Panc1 (cell line): ENCODE results near the gene FLYWCH1. TPM values are rescaled to one million over a fixed set of nuclear protein-coding genes. Genes with fewer than 3 reads are reported as not detected.

Source experiments
- ATAC-seq: fragments of 200-7000 bp; cut with Tn5 transposase; 2 replicates; pipeline ENCODE4 v1.9.1; 2020; ENCODE audit warnings: mild to moderate bottlenecking, moderate library complexity
- BruUV-seq: library from RNA; stranded (reverse); fragments of 400-500 nt; replicated peaks from 2 replicates; lab custom pipeline; 2021; lab: Mats Ljungman, UMichigan
- CTCF ChIA-PET: fragments of 300-600 bp; sonication (Branson Sonifier 250); formaldehyde crosslinking; loops from one replicate; lab custom pipeline; 2022; ENCODE audit warnings: antibody characterized with exemption; lab: Charles Lee
- POLR2A ChIA-PET: fragments of 300-600 bp; sonication (Branson Sonifier 250); formaldehyde crosslinking; loops from one replicate; lab custom pipeline; 2022; ENCODE audit warnings: antibody characterized with exemption; lab: Charles Lee
- DNase-seq: peaks from one replicate; pipeline ENCODE4 v3.0.0-alpha.2; 2010; ENCODE audit warnings: low read depth, low spot score
- H3K27ac ChIP-seq: 2 replicates; pipeline ENCODE4 v1.5.1; 2011; ENCODE audit warnings: mild to moderate bottlenecking, low read length, inconsistent platforms
- H3K27me3 ChIP-seq: fragments of 200-500 bp; sonication (Bioruptor generic); 2 replicates; pipeline ENCODE4 v1.6.0; 2014; ENCODE audit warnings: low read length, inconsistent platforms; ENCODE audit not compliant: control insufficient read depth, insufficient read depth
- H3K36me3 ChIP-seq: fragments of 200-500 bp; sonication (Bioruptor generic); 2 replicates; pipeline ENCODE4 v1.5.1; 2014; ENCODE audit warnings: inconsistent platforms, mild to moderate bottlenecking, low read length, moderate library complexity; ENCODE audit not compliant: control insufficient read depth, insufficient read depth
- H3K4me1 ChIP-seq: 2 replicates; pipeline ENCODE4 v1.5.1; 2011; ENCODE audit warnings: inconsistent platforms, mild to moderate bottlenecking, low read length, moderate library complexity; ENCODE audit not compliant: control insufficient read depth, insufficient read depth
- H3K4me3 ChIP-seq, 2 experiments: 2 replicates each; pipeline ENCODE4 v1.5.1; 2011 to 2012; ENCODE audit warnings: low read depth in 2 of 2, low read length in 2 of 2, mild to moderate bottlenecking in 2 of 2, inconsistent platforms in 1 of 2, moderate library complexity in 1 of 2
- H3K9me3 ChIP-seq: fragments of 200-500 bp; sonication (Bioruptor generic); 2 replicates; pipeline ENCODE4 v1.5.1; 2014; ENCODE audit warnings: low read depth, mild to moderate bottlenecking, inconsistent platforms, low read length, moderate library complexity; ENCODE audit not compliant: control insufficient read depth, insufficient read depth
- CTCF ChIP-seq: fragments of 450-650 bp; IDR thresholded peaks from 2 replicates; pipeline ENCODE4 v1.5.1; 2017; ENCODE audit warnings: mild to moderate bottlenecking
- POLR2AphosphoS5 ChIP-seq: IDR thresholded peaks from 2 replicates; pipeline ENCODE4 v1.6.1; 2012; ENCODE audit warnings: mild to moderate bottlenecking, low read depth, low read length, moderate library complexity
- REST ChIP-seq, 2 experiments: IDR thresholded peaks; 2 replicates each; pipeline ENCODE4 v1.6.1; 2011 to 2012; ENCODE audit warnings: low read depth in 2 of 2, control low read depth in 1 of 2, low read length in 1 of 2, mild to moderate bottlenecking in 1 of 2, moderate library complexity in 1 of 2; ENCODE audit not compliant: insufficient read depth in 1 of 2
- SIN3A ChIP-seq: IDR thresholded peaks from 2 replicates; pipeline ENCODE4 v1.6.1; 2012; ENCODE audit warnings: low read depth, mild to moderate bottlenecking, low read length, moderate library complexity, borderline replicate concordance; ENCODE audit not compliant: insufficient read depth
- TCF7L2 ChIP-seq: IDR thresholded peaks from 2 replicates; pipeline ENCODE4 v1.6.1; 2011; ENCODE audit warnings: mild to moderate bottlenecking, low read depth, low read length, inconsistent platforms
- in situ Hi-C: cut with HindIII; loops from 2 replicates; pipeline ENCODE4 v1.10.0; 2016; ENCODE audit warnings: low sequenced_read_pairs, low pct_unique_long_range_greater_than_20kb
- intact Hi-C: fragments of 100-400 bp; cut with micrococcal nuclease; formaldehyde crosslinking; loops from one replicate; pipeline ENCODE4 v1.10.0; 2022; ENCODE audit not compliant: unreplicated experiment
- total RNA-seq: library from RNA; stranded (reverse); gene quantifications from one replicate; pipeline ENCODE4 v1.2.1, GENCODE V29; 2021; ENCODE audit not compliant: unreplicated experiment

FLYWCH1 gene
- total RNA-seq, 1 experiment from 2014 or later = 67.9 TPM

GRCh38 chr16:2867987-2868789, 43.5 kb upstream of the FLYWCH1 start:
- CTCF ChIA-PET = interaction anchor here (0.6 to 1.8 kb wide), 8 partner anchors 10 to 47 kb away, joined by 3 to 13 read pairs (median 4); partner anchors contain the start of gene FLYWCH2
- Histone ChIP-seq H3K4me3 (peak overlapping the region; percentile 53 to 62), H3K27me3 (no peaks in the 10 kb centered on the region), H3K4me1 (peaks cover 16% of the 10 kb centered on the region), H3K9me3 (no peaks in the 10 kb centered on the region), H3K27ac (peak overlapping the region; percentile 98), H3K36me3 (no peaks in the 10 kb centered on the region)
- intact Hi-C loops = loop anchor here (1.0 kb wide), 1 partner anchor 29 kb away; no protein-coding TSS in a partner anchor
- BruUV-seq = TSS peak; percentile 99
- DNase-seq (peak; percentile 84), ATAC-seq (peak; percentile 97)
- in situ Hi-C loops = no loop called here
- TF ChIP-seq REST (IDR thresholded peaks at IDR 0.05; ENCODE audit: insufficient read depth in 1 of 2, low read depth in 2 of 2, low read length in 1 of 2) (no peak), POLR2AphosphoS5 (peak; percentile 85), TCF7L2 (peak; percentile 83), SIN3A (peak; percentile 45; the same call in 1 of the 2 replicates), CTCF (peak; percentile 97)
- POLR2A ChIA-PET = interaction anchor here (0.7 to 1.0 kb wide), 3 partner anchors 30 to 91 kb away, joined by 3 to 4 read pairs (median 4); no protein-coding TSS in a partner anchor

- H3K9me3 ChIP-seq = no peaks in the 10 kb centered on the region
- DNase-seq (no peak), ATAC-seq (no peak)
- no TSS peak for BruUV-seq
- H3K27ac ChIP-seq = 0 out of 2 replicates have a peak overlapping the region, but pooled peaks have one; percentile 11
- intact Hi-C loops (no loop called here), in situ Hi-C loops (no loop called here)
- TF ChIP-seq CTCF (no peak), REST (IDR thresholded peaks at IDR 0.05; ENCODE audit: insufficient read depth in 1 of 2, low read depth in 2 of 2, low read length in 1 of 2) (no peak), POLR2AphosphoS5 (no peak), SIN3A (no peak), TCF7L2 (no peak)
- no peak overlapping the region for H3K4me3 ChIP-seq
- ChIA-PET CTCF (interaction anchor here (1.4 kb wide), 1 partner anchor 32 kb away, joined by 4 read pairs; no protein-coding TSS in a partner anchor), POLR2A (no interaction called here)
- H3K4me1 ChIP-seq = peaks cover 23% of the 10 kb centered on the region
- no peaks in the 10 kb centered on the region for H3K27me3 ChIP-seq
- H3K36me3 ChIP-seq = no peaks in the 10 kb centered on the region
These were observed 39.8 kb upstream of the FLYWCH1 start for GRCh38 chr16:2871926-2872325.
